Fibroblast of lung (primary cell): ENCODE measurements around the gene TIMP2. TPM values are rescaled to one million over a fixed set of nuclear protein-coding genes. Genes with fewer than 3 reads are reported as not detected.

ENCODE experiments used
- DNase-seq, 2 donors: peaks; one replicate each; pipeline versions ENCODE4 v3.0.0 to v3.0.0-alpha.2; 2010; ENCODE audit warnings: low read depth in 2 of 2
- H2AFZ ChIP-seq: 2 replicates; pipeline ENCODE4 v1.5.1; 2012; ENCODE audit warnings: low read length, control low read depth, inconsistent platforms
- H3K27ac ChIP-seq: 2 replicates; pipeline ENCODE4 v1.5.1; 2011; ENCODE audit warnings: low read length, control low read depth; ENCODE audit not compliant: insufficient read depth
- H3K27me3 ChIP-seq: 2 replicates; pipeline ENCODE4 v1.5.1; 2011; ENCODE audit warnings: mild to moderate bottlenecking, low read length; ENCODE audit not compliant: control insufficient read depth, insufficient read depth
- H3K36me3 ChIP-seq: 2 replicates; pipeline ENCODE4 v1.5.1; 2011; ENCODE audit warnings: low read length; ENCODE audit not compliant: control insufficient read depth, insufficient read depth
- H3K4me1 ChIP-seq: 2 replicates; pipeline ENCODE4 v1.5.1; 2011; ENCODE audit warnings: low read length; ENCODE audit not compliant: control insufficient read depth, insufficient read depth; ENCODE audit errors: extremely low read depth
- H3K4me2 ChIP-seq: 2 replicates; pipeline ENCODE4 v1.5.1; 2011; ENCODE audit warnings: low read length, control low read depth; ENCODE audit not compliant: insufficient read depth; ENCODE audit errors: extremely low read depth
- H3K4me3 ChIP-seq, 4 experiments: fragments of 200-600 bp in 1 of 4; sonication (generic) in 1 of 4; replicated peaks in 1 of 4; 2 replicates each; pipeline ENCODE4 v1.5.1; 2011 to 2016; ENCODE audit warnings: low read length in 4 of 4, low read depth in 3 of 4, mild to moderate bottlenecking in 3 of 4, control low read depth in 2 of 4, inconsistent platforms in 1 of 4, mixed read lengths in 1 of 4; ENCODE audit not compliant: insufficient read depth in 1 of 4; ENCODE audit errors: control extremely low read depth in 1 of 4
- H3K79me2 ChIP-seq: 2 replicates; pipeline ENCODE4 v1.5.1; 2012; ENCODE audit warnings: mild to moderate bottlenecking, low read length, inconsistent platforms; ENCODE audit not compliant: control insufficient read depth, insufficient read depth
- H3K9ac ChIP-seq: 2 replicates; pipeline ENCODE4 v1.5.1; 2011; ENCODE audit warnings: mild to moderate bottlenecking, low read length, control low read depth; ENCODE audit not compliant: insufficient read depth
- H3K9me3 ChIP-seq: 2 replicates; pipeline ENCODE4 v1.5.1; 2012; ENCODE audit warnings: low read depth, low read length; ENCODE audit not compliant: control insufficient read depth, insufficient read depth
- H4K20me1 ChIP-seq: 2 replicates; pipeline ENCODE4 v1.5.1; 2011; ENCODE audit warnings: low read length; ENCODE audit not compliant: control insufficient read depth, insufficient read depth; ENCODE audit errors: extremely low read depth
- EZH2 ChIP-seq: IDR thresholded peaks from 2 replicates; pipeline ENCODE4 v1.5.1; 2012; ENCODE audit warnings: low read length, control low read depth, mild to moderate bottlenecking; ENCODE audit errors: missing control alignments
- polyA plus RNA-seq, 2 donors: library from polyadenylated mRNA; depleted of rRNA in 1 of 2; stranded (reverse) in 1 of 2; unstranded in 1 of 2; fragments of >200 nt; gene quantifications; 2 replicates each; pipeline ENCODE4 v1.2.1, GENCODE V29; 2011 to 2012; ENCODE audit warnings: missing spikeins in 1 of 2
- total RNA-seq: library from RNA; depleted of rRNA; stranded (reverse); fragments of >200 nt; gene quantifications from 2 replicates; pipeline ENCODE4 v1.2.1, GENCODE V29; 2014
- TF ChIP-seq, protein P1 (sequence below), 2 donors: IDR thresholded peaks in 1 of 2; conservative IDR thresholded peaks in 1 of 2; 1 replicate in 1 of 2; 2 replicates in 1 of 2; pipeline ENCODE4 v1.5.1; 2011 to 2012; ENCODE audit warnings: low read length in 2 of 2, control low read depth in 1 of 2, inconsistent platforms in 1 of 2, low read depth in 1 of 2, mild to moderate bottlenecking in 1 of 2

The TIMP2 gene
- total and polyA plus RNA-seq, 2 donors (not counting 1 experiment from before 2014, with no cell fraction given), result 155 to 745 TPM

GRCh38 chr17:78855561-78856165, 69.5 kb downstream of the TIMP2 start:
- no peaks in the 10 kb centered on the region for H3K9me3 ChIP-seq
- peaks cover 7% of the 10 kb centered on the region for H3K79me2 ChIP-seq
- peaks cover 22% of the 10 kb centered on the region for H3K36me3 ChIP-seq
- no peaks in the 10 kb centered on the region for H4K20me1 ChIP-seq
- no peak for TF ChIP-seq EZH2
- TF ChIP-seq, protein P1, sequence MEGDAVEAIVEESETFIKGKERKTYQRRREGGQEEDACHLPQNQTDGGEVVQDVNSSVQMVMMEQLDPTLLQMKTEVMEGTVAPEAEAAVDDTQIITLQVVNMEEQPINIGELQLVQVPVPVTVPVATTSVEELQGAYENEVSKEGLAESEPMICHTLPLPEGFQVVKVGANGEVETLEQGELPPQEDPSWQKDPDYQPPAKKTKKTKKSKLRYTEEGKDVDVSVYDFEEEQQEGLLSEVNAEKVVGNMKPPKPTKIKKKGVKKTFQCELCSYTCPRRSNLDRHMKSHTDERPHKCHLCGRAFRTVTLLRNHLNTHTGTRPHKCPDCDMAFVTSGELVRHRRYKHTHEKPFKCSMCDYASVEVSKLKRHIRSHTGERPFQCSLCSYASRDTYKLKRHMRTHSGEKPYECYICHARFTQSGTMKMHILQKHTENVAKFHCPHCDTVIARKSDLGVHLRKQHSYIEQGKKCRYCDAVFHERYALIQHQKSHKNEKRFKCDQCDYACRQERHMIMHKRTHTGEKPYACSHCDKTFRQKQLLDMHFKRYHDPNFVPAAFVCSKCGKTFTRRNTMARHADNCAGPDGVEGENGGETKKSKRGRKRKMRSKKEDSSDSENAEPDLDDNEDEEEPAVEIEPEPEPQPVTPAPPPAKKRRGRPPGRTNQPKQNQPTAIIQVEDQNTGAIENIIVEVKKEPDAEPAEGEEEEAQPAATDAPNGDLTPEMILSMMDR (conservative IDR thresholded peaks at IDR 0.05 in 1 of 2, IDR thresholded peaks at IDR 0.05 in 1 of 2; ENCODE audit: low read depth in 1 of 2, low read length in 2 of 2), result no peak
- H3K9ac ChIP-seq, result no peak overlapping the region
- H3K4me2 ChIP-seq, result no peak overlapping the region
- no peak for DNase-seq
- H2AFZ ChIP-seq, result no peak overlapping the region
- H3K4me1 ChIP-seq, result no peaks in the 10 kb centered on the region
- H3K27me3 ChIP-seq, result no peaks in the 10 kb centered on the region
- no peak overlapping the region for H3K4me3 ChIP-seq
- H3K27ac ChIP-seq, result no peak overlapping the region

DNA sequence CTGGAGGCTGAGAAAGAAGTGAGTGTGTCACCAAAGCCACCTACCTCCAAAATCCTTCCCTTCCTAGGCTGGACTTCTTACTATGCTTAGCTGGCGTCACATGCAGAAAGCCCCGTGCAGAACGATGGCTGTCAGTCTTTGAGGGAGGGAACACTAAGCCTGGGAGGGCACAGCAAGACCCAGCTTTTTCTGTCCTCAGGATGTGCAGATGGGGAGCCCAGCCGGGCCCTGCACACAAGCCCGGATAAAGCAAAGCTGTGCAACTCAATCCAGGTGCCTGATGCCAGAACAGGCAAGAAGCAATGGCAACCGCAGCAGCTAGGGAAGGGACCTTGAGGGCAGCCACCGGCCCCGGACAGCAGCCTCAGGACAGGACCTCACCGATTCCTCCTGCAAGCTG, 70.7 kb downstream of the TIMP2 start:
- Histone ChIP-seq H3K9ac (no peak overlapping the region), H4K20me1 (no peaks in the 10 kb centered on the region), H3K4me3 (no peak overlapping the region), H3K9me3 (no peaks in the 10 kb centered on the region), H3K27ac (no peak overlapping the region), H3K36me3 (peaks cover 20% of the 10 kb centered on the region), H3K4me1 (no peaks in the 10 kb centered on the region), H3K79me2 (peaks cover 4% of the 10 kb centered on the region), H3K27me3 (no peaks in the 10 kb centered on the region), H3K4me2 (no peak overlapping the region), H2AFZ (no peak overlapping the region)
- TF ChIP-seq, protein P1 (conservative IDR thresholded peaks at IDR 0.05 in 1 of 2, IDR thresholded peaks at IDR 0.05 in 1 of 2; ENCODE audit: low read depth in 1 of 2, low read length in 2 of 2), result no peak
- no peak for TF ChIP-seq EZH2
- DNase-seq, result no peak

DNA sequence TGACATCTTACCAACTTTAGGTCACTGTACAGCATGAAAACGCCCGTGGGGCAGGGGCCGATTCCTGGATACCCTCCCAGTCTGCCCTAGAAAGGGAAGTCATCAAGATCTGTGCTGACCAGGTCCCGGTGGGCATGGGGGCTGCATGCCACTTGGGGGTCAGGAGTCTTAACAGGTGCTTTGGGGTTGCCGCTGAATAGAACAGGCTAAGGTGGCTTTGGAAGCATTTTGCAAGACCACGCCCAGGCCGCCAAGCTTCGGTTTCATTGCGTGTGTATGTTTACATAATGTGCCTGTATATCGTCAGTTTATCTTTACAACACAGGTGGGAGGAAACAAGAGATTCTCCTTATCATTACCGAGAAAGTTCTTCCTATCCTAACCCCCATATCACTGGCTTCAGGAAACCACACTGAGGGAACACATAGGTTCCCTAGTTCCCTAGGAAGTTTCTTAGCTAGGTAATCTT, 71.2 kb downstream of the TIMP2 start:
- H3K79me2 ChIP-seq, result peaks cover 2% of the 10 kb centered on the region
- H4K20me1 ChIP-seq, result no peaks in the 10 kb centered on the region
- no peak overlapping the region for H3K9ac ChIP-seq
- H3K4me1 ChIP-seq, result no peaks in the 10 kb centered on the region
- H3K4me2 ChIP-seq, result no peak overlapping the region
- H2AFZ ChIP-seq, result no peak overlapping the region
- H3K27ac ChIP-seq, result no peak overlapping the region
- peaks cover 20% of the 10 kb centered on the region for H3K36me3 ChIP-seq
- H3K27me3 ChIP-seq, result no peaks in the 10 kb centered on the region
- no peak overlapping the region for H3K4me3 ChIP-seq
- TF ChIP-seq, protein P1 (conservative IDR thresholded peaks at IDR 0.05 in 1 of 2, IDR thresholded peaks at IDR 0.05 in 1 of 2; ENCODE audit: low read depth in 1 of 2, low read length in 2 of 2), result no peak
- TF ChIP-seq EZH2, result no peak
- no peaks in the 10 kb centered on the region for H3K9me3 ChIP-seq
- no peak for DNase-seq
